ENCODE measurements around the gene BEND6. TPM values are rescaled to one million over a fixed set of nuclear protein-coding genes. Genes with fewer than 3 reads are reported as not detected.
"Not testable (repeated sequence)": the region's sequence is repeated elsewhere in the genome, so short reads cannot be mapped to it uniquely, and the experiment has no call there.

Gene BEND6
- total RNA-seq, 1 donor from 2014 or later = 1.5 TPM

GRCh38 chr6:57017069-57017468 lies 62.2 kb downstream of the BEND6 start:
- no peak for DNase-seq (ENCODE audit: low spot score)
- intact Hi-C loops (cut with DNase I) = no loop called here

GRCh38 chr6:57017841-57018240 lies 62.9 kb downstream of the BEND6 start:
- DNase-seq (ENCODE audit: low spot score) = no peak
- intact Hi-C loops (cut with DNase I) = no loop called here

GRCh38 chr6:57019434-57019833 lies 64.5 kb downstream of the BEND6 start:
- DNase-seq (ENCODE audit: low spot score) = no peak
- intact Hi-C loops (cut with DNase I) = no loop called here

- intact Hi-C loops (cut with DNase I) = loop anchor here (5.0 kb wide), 1 partner anchor 114 kb away; no protein-coding TSS in a partner anchor
- DNase-seq (ENCODE audit: low spot score) = no peak
These were observed 66.3 kb downstream of the BEND6 start for GRCh38 chr6:57021086-57021720.

GRCh38 chr6:57024321-57024720 lies 69.4 kb downstream of the BEND6 start:
- intact Hi-C loops (cut with DNase I) = loop anchor here (5.0 kb wide), 1 partner anchor 117 kb away; no protein-coding TSS in a partner anchor
- DNase-seq (ENCODE audit: low spot score) = no peak

- DNase-seq (ENCODE audit: low spot score) = no peak
- intact Hi-C loops (cut with DNase I) = loop anchor here (5.0 kb wide), 1 partner anchor 117 kb away; no protein-coding TSS in a partner anchor
These were observed 69.9 kb downstream of the BEND6 start for GRCh38 chr6:57024775-57025174.

- intact Hi-C loops (cut with DNase I) = no loop called here
- no peak for DNase-seq (ENCODE audit: low spot score)
These were observed 71.1 kb downstream of the BEND6 start for GRCh38 chr6:57026001-57026400.

- DNase-seq (ENCODE audit: low spot score) = no peak
- intact Hi-C loops (cut with DNase I) = no loop called here
These were observed 72.4 kb downstream of the BEND6 start for GRCh38 chr6:57027301-57027700.

- intact Hi-C loops (cut with DNase I) = no loop called here
- DNase-seq (ENCODE audit: low spot score) = no peak
These were observed 74.3 kb downstream of the BEND6 start for GRCh38 chr6:57029213-57029612.

- intact Hi-C loops (cut with DNase I) = no loop called here
- DNase-seq (ENCODE audit: low spot score) = no peak
These were observed 78.3 kb downstream of the BEND6 start for GRCh38 chr6:57033228-57033627.

GRCh38 chr6:57035549-57035948 lies 80.6 kb downstream of the BEND6 start:
- intact Hi-C loops (cut with DNase I) = no loop called here
- DNase-seq (ENCODE audit: low spot score) = no peak

GRCh38 chr6:57038906-57039305 lies 84.0 kb downstream of the BEND6 start:
- intact Hi-C loops (cut with DNase I) = no loop called here
- no peak for DNase-seq (ENCODE audit: low spot score)

GRCh38 chr6:57040011-57040410 lies 85.1 kb downstream of the BEND6 start:
- no peak for DNase-seq (ENCODE audit: low spot score)
- intact Hi-C loops (cut with DNase I) = no loop called here

GRCh38 chr6:57044061-57044460 lies 89.2 kb downstream of the BEND6 start:
- DNase-seq (ENCODE audit: low spot score); intact Hi-C loops (cut with DNase I): not testable (repeated sequence)

- intact Hi-C loops (cut with DNase I) = no loop called here
These were observed 89.7 kb downstream of the BEND6 start for GRCh38 chr6:57044568-57044967.

GRCh38 chr6:57046332-57047256 lies 91.7 kb downstream of the BEND6 start, which contains the start of gene KIAA1586:
Gene KIAA1586 (plus strand): TSS chr6:57046693. CDS start chr6:57046756, 63 bp downstream.
- intact Hi-C loops (cut with DNase I) = loop anchor here (5.0 kb wide), 2 partner anchors 41 to 271 kb away; partner anchors contain the start of gene PRIM2

More at GRCh38 chr6:57044568-57044967, 89.7 kb downstream of the BEND6 start:
- DNase-seq (ENCODE audit: low spot score) = no peak

GRCh38 chr6:57047257-57047585 lies 92.3 kb downstream of the BEND6 start:
- intact Hi-C loops (cut with DNase I) = loop anchor here (5.0 kb wide), 2 partner anchors 40 to 270 kb away; partner anchors contain the start of gene PRIM2
- not testable (repeated sequence) for DNase-seq (ENCODE audit: low spot score)

More at GRCh38 chr6:57046332-57047256, 91.7 kb downstream of the BEND6 start, which contains the start of gene KIAA1586:
- peak; percentile 95 for DNase-seq (ENCODE audit: low spot score)

GRCh38 chr6:57047859-57048258 lies 93.0 kb downstream of the BEND6 start:
- DNase-seq (ENCODE audit: low spot score) = not testable (repeated sequence)
- intact Hi-C loops (cut with DNase I) = loop anchor here (5.0 kb wide), 2 partner anchors 39 to 269 kb away; partner anchors contain the start of gene PRIM2

- no peak for DNase-seq (ENCODE audit: low spot score)
- intact Hi-C loops (cut with DNase I) = loop anchor here (5.0 kb wide), 2 partner anchors 39 to 269 kb away; partner anchors contain the start of gene PRIM2
These were observed 93.7 kb downstream of the BEND6 start for GRCh38 chr6:57048577-57048976.

- no peak for DNase-seq (ENCODE audit: low spot score)
- intact Hi-C loops (cut with DNase I) = no loop called here
These were observed 108.9 kb downstream of the BEND6 start for GRCh38 chr6:57063847-57064246.
